Measurements from ENCODE around the gene UGT2B15.
"Not testable (repeated sequence)": the region's sequence is repeated elsewhere in the genome, so short reads cannot be mapped to it uniquely, and the experiment has no call there.

The UGT2B15 gene

DNA sequence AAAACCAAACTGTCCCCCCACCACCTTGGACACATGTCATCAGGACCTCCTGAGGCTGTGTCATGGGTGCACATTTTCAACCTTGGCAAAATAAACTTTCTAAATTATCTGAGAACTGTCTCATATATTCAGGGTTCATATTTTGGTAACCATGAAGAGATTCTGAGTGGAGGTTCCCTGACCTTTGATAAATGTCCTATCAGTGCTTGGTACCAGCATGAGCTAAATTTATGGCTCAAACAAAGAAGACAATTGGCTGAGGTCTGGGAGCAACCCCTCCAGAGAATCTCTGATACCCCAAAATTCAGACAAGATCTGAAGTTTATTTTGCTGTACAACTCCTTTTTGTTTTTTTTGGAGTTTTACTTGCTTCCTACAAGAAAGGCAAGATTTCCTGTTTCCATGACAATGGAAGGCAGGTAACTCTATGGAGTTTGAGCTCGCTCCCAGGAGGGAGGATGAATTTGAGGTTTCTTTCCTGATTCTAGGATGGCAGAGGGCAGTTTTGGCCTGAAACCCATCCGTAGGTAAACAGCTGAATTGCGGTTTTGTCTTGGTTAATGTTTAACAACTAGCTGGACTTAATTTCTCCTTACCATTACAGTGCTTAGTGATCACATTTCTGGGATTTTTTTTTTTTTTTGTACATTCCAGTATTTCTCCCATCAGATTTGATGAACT is 14.5 kb downstream of the UGT2B15 start:
- DNase-seq: no peak

DNA sequence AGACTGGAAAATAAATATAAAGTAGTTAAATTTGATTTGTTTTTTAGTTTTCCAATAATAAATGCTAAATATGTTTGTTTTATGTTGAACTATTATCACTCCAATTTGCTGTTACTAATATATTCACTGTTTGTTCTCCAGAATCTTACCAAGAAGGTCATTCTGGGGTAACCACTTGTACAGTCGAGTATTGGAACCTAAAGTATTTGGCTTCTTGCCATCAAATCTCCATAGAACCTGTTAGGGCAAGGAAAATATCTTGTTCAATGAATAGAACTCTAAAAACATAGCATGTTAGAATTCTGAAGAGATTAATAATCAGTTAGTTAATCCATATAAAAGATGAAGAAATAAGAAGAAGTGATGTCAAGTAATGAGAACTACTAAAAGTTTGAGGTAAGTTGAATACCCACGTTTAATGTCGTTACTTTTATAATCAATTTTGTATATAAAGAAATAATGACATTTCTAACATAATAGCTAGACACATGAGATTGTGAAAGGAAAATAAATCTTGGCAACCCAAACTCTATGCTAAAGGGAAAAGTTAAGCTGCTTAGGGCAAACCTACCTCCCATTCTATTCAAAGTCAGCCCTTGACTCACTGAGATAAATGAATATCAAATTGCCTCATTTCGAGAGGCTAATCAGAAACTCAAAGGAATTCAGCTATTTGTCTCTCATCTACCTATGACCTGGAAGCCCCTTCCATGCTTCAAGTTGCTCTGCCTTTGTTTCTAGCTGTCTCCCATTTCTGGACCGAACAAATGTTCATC is 15.3 kb downstream of the UGT2B15 start:
- DNase-seq: no peak

DNA sequence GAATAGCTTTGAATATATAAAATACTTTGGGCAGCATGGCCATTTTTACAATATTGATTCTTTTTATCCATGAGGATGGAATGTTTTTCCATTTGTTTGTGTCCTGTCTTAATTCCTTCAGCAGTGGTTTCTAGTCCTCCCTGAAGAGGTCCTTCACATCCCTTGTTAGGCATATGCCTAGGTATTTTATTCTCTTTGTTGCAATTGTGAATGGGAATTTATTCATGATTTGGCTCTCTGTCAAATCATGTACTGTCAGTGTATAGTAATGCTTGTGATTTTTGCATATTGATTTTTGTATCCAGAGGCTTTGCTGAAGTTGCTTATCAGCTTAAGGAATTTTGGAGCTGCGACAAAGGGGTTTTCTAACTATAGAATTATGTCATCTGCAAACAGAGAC is 18.5 kb downstream of the UGT2B15 start:
- DNase-seq: no peak

DNA sequence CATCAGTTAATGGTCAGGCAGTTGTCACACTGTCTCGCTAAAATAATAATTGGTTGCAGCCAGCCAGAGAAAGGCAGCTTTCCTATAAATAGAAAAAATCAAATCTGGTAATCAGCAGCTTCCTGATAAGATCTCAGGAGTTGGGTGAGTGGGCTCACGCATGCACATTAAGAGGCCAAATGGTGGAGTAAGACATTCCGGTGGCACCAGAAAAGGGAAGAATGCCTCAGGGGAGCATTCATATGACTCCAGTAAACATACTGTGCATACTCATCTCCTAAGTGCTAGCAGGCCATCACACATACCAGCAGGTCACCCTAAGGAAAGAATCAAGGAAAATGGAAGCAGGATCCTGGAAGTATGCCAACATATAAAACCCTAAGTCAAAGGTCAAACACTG is 40.1 kb downstream of the UGT2B15 start:
- no peak for DNase-seq

DNA sequence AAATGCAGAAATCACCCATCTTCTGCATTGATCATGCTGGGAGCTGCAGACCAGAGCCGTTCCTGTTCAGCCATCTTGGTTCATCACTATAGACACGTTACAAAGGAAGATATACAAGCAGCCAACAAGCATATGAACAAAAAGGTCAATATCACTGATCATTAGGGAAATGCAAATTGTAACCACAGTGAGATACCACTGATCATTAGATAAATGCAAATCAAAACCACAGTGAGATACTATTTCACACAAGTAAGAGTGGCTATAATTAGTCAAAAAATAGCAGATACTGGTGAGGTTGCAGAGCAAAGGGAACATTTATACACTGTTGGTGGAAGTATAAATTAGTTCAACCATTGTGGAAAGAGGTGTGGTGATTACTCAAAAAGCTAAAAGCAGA is 47.7 kb downstream of the UGT2B15 start:
- DNase-seq: not testable (repeated sequence)

DNA sequence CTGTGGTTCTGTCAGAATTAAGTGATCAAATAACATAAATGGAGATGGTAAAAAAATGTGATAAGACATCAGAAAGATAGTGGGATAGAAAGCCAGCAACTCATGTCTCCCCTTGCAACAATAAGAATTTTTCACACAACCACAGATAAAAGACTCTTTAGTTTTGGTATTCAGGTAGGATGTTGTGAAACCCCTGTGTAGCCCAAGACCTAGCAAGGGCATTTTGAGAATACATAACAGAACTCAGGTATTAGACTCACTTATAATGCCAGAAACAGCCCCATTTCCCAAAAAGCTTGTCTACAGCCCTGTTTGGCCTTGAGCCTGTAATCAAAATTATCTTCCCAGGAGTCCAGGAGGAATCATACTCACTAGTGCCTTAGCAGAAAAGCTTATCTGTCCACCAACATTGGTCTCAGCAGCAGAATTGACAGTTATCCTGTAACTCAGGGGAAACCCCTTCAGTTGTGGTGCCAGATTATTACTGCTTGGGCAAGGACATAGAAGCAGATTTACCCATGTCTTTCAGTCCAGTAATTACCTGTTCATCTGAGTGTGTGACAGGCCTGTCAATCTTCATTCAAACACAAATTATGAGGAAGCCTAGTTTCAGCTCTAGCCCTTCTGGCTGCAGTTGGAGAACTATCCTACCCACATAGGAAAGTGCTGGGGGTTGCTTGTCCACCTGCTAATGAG is 53.3 kb downstream of the UGT2B15 start:
- DNase-seq: no peak

DNA sequence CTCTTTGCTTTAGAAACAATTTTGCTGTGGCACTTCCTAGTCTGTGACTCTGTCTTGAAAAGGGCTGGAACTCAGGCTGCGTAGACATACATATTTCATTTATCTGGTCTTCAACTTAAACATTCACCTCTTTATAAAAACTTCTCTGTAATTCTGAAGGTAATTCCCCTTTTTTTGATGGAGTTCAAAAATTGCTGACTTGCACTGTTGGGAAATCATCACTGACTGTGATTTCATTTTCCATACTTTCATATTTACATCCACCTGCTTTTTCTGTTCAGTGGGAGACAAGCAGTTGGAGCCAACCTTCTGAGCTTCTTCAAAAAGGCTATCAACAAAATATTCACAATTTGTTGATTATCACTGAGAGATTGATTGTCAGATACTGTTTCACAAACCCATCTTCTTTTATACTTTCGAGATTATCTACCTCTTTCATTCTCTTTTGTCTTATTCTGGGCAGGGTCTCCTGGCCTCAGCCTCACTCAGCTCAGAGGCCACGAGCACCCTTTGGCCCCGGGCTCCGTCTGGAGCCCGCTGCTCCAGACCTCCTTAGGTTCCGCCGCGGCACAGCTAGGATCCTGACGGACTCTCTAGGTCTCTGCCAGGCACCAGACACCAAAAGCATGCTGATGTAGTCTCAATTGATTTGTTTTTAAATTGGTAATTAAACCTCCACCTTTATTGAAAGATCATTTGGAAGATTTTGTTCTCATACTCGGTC is 54.6 kb downstream of the UGT2B15 start:
- DNase-seq: no peak

DNA sequence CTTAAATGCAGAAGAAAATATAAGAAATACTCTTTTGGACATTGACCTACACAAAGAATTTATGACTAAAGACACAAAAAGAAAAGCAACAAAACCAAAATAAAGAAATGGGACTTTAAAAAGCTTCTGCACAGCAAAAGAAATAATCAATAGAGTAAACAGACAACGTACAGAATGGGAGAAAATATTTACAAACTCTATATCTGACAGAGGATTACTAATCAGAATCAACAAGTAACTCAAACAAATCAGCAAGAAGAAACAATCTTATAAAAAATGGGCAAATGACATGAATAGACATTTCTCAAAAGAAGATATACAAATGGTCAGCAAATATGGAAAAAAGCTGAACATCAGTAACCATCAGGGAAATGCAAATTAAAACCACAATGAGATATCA is 56.7 kb downstream of the UGT2B15 start:
- no peak for DNase-seq

DNA sequence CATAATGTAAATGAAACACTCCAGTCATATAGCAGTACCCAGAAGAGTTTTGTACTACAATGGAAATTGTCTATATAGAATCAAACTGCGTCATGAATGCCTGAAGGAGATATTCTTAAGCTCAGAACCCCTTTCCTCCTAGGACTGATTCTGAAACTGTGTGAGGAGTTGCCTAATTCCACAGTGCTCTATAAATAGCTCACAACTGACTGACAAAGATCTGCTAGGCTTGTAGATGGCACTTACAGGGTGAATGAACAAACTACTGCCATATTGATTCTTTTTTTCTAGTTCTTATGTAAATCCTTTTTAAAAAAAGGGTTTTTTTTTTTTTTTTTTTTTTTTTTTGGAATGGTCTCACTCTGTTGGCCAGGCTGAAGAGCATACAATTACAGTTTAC is 64.2 kb downstream of the UGT2B15 start:
- DNase-seq: no peak

DNA sequence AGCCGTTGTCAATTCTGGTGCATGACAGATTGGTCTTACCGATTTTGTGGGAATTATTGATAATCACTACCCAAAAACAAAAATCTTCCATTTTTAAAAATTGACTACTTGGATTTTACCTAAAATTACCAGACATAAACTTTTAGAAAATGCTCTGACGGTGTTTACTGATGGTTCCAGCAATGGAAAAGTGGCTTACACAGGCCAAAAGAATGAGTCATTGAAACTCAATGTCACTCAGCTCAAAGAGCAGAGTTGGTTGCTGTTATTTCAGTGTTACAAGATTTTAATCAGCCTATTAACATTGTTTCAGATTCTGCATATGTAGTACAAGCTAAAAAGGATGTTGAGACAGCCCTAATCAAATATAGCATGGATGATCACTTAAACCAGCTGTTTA is 71.3 kb downstream of the UGT2B15 start:
- no peak for DNase-seq

DNA sequence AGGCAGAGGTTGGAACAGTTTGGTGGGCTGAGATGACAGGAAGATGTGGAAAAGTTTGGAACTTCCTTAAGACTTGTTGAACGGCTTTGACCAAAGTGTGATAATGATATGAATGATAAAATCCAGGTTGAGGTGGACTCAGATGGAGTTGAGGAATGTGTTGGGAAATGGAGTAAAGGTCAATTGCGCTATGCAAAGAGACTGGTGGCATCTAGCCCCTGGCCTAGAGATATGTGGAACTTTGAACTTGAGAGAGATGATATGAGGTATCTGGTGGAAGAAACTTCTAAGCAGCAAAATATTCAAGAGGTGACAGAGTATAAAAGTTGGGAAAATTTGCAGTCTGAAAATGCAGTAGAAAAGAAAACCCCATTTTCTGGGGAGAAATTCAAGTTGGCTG is 73.0 kb downstream of the UGT2B15 start:
- DNase-seq: no peak
